Measurements from ENCODE around the gene AIG1.
"Not testable (repeated sequence)": the region's sequence is repeated elsewhere in the genome, so short reads cannot be mapped to it uniquely, and the experiment has no call there.

The AIG1 gene

DNA sequence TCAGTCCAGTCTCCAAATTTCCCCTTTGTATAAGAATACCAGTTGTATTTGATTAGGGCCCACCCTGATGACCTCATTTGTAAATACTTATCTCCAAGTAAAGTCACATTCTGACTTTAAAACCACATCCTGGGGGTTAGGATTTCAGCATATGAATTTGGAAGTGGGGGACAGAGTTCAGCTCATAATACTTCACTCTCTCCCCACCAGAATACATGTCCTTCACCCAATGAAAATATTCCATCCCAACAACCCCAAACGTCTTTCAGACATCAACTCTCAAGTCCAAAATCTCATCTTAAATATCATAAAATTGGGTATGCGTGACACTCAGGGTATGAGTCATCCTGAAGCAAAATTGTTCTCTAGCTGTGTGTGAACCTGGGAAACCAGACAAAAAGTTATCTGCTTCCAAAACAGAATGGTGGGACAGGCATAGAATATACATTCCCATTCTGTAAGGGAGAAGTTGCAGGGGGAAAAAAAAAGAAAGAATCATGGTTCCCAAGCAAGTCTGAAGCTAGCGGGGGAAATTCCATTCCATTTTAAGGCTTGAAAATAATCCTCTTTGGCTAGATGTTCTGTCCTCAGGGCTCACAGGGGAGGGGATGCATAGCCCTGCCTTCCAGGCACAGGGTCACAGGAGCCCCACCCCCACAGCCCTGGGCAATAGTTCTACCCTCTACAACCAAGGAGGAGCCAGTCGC, 275.9 kb downstream of the AIG1 start:
- no peak for DNase-seq

- no peak for DNase-seq
Observed at GRCh38 chr6:143337201-143337949, 276.7 kb downstream of the AIG1 start.

- DNase-seq, result no peak
Observed at GRCh38 chr6:143339223-143339622, 278.5 kb downstream of the AIG1 start.

DNA sequence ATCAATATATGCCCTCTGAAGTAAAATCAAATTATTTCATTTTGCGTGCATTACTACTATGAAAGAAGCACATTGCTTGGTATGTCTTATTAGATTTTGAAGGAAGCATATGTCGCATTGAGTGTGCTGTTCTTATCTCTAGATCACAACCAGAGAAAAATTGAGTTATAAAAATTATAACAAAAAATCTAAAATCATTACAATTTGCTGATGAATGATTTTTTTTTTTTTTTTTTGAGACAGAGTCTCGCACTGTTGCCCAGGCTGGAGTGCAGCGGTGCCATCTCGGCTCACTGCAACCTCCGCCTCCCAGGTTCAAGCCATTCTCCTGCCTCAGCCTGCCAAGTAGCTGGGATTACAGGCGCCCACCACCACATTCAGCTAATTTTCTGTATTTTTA, 284.8 kb downstream of the AIG1 start:
- not testable (repeated sequence) for DNase-seq

- no peak for DNase-seq
Observed at GRCh38 chr6:143346004-143346403, 285.3 kb downstream of the AIG1 start.

DNA sequence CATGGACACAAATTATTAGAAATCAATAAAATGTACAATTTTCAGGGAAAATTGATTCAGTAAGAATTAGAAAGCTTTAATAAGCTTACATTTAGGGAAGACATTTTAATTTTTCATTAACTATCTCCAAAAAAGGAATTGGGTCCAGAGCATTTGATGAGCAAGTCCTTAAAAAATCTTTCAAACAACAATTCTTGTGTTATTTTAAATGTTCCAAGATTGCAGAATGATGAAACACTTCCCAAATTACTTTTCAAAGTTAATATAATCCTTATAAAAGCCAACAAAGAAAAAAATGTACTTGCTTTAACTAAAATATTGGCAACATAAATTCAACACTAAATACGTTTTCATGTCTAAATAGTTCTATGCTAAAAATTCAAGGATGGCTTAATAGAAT, 287.8 kb downstream of the AIG1 start:
- no peak for DNase-seq

- DNase-seq, result no peak
Observed at GRCh38 chr6:143349530-143349929, 288.8 kb downstream of the AIG1 start.

- no peak for DNase-seq
Observed at GRCh38 chr6:143356101-143356880, 295.6 kb downstream of the AIG1 start.

GRCh38 chr6:143357152-143357551, 296.5 kb downstream of the AIG1 start:
- DNase-seq, result no peak

DNA sequence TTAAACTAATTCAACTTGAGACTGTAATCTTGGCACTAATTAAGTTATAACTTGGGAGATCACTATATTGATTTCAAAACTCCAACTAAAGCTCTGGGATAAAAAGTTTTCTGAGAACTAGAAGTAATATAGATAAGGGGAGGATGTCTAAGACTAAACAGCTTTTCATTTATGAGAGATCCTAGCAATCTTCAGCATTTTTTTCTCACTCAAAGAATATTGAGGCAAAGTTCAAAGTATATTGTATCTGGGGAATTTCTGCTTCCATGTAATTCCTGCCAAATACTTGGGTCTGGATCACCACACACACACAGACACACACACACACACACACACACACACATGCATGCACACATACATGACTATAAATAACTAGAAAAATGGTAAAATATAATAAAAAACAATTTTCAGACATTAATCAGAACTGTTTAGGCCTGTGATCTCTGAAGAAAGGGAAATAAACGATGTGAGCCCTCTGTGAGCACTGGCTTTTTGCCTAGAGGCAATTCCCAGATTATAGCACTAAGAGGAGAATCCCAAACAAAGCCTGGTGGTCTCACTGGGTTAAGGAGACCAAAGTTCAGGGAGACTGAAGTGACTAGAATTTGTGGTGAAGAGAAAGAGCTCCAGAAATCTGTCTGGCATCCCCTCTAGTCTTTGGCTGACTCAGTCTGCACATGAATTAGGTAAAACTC, 297.0 kb downstream of the AIG1 start:
- DNase-seq, result no peak

- DNase-seq, result no peak
Observed at GRCh38 chr6:143361536-143362191, 301.0 kb downstream of the AIG1 start.

DNA sequence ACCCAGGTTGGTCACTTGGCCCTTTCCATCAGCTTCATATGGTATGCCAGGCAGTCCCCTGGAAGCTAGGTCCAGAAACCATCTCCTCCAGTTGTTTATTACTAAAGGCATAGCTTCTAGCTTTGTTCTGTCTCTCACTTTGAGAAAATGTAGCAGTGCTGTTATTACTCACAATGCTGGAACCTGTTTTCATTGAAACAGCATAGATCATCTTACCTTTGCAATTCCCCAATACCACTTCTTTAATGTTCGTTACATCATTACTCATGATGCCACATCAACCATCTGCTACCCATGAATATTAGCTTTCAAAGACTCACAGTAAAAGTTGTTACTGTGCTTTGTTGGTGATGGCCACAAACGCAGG, 301.5 kb downstream of the AIG1 start:
- DNase-seq, result no peak

DNA sequence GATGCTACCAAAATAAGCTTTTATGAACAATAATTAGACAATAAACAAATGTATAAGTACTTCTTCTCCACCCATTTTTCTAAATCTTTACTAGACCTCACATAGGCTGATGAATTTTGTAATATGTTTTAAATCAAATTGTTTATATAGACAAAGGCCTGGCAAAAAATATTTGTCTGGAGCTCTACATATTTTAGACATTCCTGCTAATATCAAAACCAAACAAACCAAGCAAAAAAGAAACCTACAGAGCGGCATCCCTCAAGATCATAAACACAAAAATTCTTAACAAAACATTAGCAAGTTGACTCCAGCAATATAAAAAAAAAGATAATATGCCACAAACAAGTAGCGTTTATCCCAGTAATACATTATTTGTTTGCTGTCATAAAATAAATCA, 302.6 kb downstream of the AIG1 start:
- DNase-seq, result no peak

- DNase-seq, result peak; percentile 24
Observed at GRCh38 chr6:143368426-143368825, 307.7 kb downstream of the AIG1 start.

GRCh38 chr6:143369971-143370370, 309.3 kb downstream of the AIG1 start:
- DNase-seq, result no peak

DNA sequence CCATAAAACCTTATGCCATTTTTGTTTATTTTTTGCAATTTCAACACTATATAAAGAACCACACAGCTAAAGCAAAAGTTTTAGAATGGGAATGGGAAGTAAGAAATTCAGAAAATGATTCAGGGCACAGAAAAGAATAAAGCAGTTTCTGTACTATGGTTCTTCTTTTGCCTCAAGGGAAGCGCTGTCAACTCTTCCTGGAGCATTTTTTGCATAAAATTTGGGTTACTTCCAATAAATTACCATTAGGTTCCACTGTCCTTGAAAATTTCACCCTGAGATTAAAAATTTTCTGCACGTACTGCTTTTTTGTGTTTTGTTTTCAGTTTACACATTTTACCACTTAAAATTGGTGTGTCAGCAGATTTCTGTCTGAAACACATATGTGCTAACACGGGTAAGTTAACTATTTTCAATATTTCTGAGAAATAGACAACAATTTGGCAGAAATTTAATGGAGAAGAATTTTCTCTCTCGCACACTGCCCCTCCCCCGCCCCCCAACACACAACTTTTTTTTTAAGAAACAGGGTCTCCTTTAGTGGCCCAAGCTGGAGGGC, 310.2 kb downstream of the AIG1 start:
- DNase-seq, result no peak

DNA sequence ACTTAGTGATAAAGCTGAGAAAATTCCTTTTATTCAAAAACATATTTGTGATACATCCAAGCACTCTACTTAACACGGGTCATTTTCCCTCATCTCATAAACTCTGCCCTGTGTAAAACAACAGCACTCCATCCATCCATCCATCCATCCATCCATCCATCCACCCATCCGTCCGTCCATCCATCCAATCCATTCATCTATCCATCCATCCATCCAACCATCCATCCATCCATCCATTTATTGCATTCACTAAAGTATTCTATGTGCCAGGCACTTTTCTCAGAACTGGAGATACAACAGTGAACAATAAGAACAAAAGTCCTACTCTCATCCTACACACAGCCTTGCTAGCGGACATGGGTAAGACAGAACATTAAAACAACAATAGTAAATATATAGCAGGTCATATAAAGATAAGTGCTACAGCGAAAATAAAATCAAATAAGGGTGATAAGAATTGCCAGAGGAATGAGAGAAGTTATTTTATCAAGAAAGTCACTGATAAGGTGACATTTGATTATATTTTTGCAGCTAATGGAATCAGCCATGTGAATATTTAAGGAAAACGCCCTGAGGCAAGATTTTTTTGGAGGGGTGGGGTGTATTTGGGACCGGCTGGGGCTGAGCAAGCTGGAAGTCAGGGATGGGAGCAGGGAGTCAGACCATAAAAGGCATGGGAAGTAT, 311.7 kb downstream of the AIG1 start:
- DNase-seq, result no peak

DNA sequence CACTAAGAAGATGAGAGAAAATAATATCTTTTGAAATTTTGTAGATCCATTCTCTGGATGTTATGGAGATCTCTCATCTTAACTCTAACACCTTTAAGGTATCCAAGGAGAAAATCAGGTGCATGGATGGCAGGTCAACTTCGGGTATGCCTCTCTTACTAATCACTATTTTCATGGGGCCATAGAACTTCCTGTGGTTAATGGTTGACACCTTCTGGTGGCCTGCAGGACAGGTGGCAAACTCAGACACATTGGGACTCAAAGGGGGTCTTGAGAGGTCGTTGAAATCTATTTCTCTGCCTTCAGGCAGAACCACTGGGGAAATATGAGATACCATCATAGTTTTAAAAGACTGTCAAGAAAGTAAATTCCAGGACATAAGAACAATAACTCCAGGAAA, 313.3 kb downstream of the AIG1 start:
- DNase-seq, result no peak

- no peak for DNase-seq
Observed at GRCh38 chr6:143375022-143375585, 314.4 kb downstream of the AIG1 start.

DNA sequence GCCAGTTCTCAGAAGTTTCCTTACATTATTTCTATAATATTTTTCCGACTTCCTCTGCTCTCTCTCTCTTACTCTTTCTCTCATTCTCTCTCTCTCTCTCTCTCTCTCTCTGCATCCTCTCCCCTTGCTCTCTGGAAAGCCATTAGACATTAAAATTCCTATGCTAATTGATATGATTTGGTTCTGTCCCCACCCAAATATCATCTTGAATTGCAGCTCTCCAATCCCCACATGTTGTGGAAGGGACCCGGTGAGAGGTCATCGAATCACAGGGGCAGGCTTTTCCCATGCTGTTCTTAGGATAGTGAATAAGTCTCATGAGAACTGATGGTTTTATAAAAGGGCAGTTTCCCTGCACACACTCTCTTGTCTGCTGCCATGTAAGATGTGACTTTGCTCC, 315.7 kb downstream of the AIG1 start:
- no peak for DNase-seq

DNA sequence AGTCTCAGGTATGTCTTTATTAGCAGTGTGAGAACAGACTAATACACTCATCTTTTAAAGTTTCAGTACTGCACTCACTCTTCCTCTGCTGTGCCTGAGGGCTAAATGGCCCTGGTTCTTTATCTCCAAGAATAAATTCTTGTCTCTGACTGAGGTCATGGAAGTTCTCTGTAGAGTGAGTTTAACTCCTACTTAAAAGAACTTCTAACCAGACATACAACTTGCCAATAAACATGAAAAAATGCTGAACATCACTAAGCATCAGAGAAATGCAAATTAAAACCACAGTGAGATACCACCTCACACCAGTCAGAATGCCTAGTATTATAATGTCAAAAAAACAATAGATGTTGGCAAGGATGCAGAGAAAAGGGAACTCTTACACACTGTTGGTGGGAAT, 316.2 kb downstream of the AIG1 start:
- no peak for DNase-seq
